ENCODE measurements around the gene PARVB. TPM values are rescaled to one million over a fixed set of nuclear protein-coding genes. Genes with fewer than 3 reads are reported as not detected.

The PARVB gene
- total RNA-seq, 2 donors from 2014 or later: 7.3 to 9.2 TPM

DNA sequence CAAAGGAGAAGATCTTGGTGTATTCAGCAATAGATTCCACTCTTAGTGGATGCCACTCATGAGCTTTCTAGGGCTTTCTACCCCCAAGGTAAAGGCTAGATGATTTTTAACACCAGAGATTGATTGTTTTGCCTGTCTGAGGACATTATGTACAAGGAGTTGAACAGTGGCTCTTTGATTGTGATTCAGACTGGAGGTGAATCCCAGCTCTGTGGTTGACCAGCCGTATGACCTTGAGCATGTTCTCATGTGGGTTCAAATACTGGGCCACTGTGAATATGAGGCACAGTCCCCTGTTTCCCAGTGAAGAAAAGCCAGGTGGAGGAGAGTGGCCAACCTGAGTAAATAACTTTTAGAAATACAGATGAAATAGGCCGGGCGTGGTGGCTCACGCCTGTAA lies 24.0 kb upstream of the PARVB start:
- no peak for ATAC-seq

DNA sequence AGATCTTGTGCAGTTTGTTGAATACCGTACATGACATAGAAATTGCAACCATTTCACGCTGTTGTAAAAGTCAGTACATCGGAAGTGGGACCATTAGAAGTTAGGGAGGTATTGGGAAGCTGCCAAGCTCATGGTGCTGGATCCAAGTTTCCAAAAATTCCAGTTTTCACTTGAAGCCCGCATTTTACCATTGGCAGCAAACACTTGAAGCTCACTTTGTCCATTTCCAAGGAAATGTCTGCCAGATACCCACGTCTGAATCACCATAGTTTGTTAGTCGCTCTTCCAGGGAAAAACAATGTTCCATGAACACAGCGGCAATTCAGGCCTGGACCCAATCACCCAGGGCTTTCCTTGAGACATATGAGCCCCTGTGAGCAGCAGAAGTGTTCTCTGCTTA lies 22.6 kb upstream of the PARVB start:
- Histone ChIP-seq H3K4me3 (no peak overlapping the region), H3K27ac (no peak overlapping the region), H3K36me3 (replicated peaks in 1 of 2; ENCODE audit: insufficient read depth in 1 of 2, low read depth in 2 of 2) (peaks cover 0 to under 1% of the 10 kb centered on the region in 2 donors), H3K9me3 (no peaks in the 10 kb centered on the region), H3K4me1 (no peaks in the 10 kb centered on the region), H3K27me3 (no peaks in the 10 kb centered on the region)
- intact Hi-C loops (cut with DNase I): no loop called here
- TF ChIP-seq, protein P1, sequence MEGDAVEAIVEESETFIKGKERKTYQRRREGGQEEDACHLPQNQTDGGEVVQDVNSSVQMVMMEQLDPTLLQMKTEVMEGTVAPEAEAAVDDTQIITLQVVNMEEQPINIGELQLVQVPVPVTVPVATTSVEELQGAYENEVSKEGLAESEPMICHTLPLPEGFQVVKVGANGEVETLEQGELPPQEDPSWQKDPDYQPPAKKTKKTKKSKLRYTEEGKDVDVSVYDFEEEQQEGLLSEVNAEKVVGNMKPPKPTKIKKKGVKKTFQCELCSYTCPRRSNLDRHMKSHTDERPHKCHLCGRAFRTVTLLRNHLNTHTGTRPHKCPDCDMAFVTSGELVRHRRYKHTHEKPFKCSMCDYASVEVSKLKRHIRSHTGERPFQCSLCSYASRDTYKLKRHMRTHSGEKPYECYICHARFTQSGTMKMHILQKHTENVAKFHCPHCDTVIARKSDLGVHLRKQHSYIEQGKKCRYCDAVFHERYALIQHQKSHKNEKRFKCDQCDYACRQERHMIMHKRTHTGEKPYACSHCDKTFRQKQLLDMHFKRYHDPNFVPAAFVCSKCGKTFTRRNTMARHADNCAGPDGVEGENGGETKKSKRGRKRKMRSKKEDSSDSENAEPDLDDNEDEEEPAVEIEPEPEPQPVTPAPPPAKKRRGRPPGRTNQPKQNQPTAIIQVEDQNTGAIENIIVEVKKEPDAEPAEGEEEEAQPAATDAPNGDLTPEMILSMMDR (IDR thresholded peaks at IDR 0.05): no peak
- TF ChIP-seq POLR2A (IDR thresholded peaks at IDR 0.05): no peak
- no peak for ATAC-seq
- no peak for DNase-seq
- 85 to 88% methylated on average over 7 of the region's 7 CpGs for WGBS, 2 donors

More for the DNA sequence above, 24.0 kb upstream of the PARVB start:
- Histone ChIP-seq H3K9me3 (no peaks in the 10 kb centered on the region), H3K36me3 (replicated peaks in 1 of 2; ENCODE audit: insufficient read depth in 1 of 2, low read depth in 2 of 2) (peaks cover 0 to 4% of the 10 kb centered on the region in 2 donors), H3K27ac (no peak overlapping the region), H3K4me1 (no peaks in the 10 kb centered on the region), H3K27me3 (no peaks in the 10 kb centered on the region), H3K4me3 (no peak overlapping the region)
- TF ChIP-seq, protein P1 (IDR thresholded peaks at IDR 0.05): no peak
- TF ChIP-seq POLR2A (IDR thresholded peaks at IDR 0.05): no peak
- 90 to 91% methylated on average over 4 of the region's 4 CpGs for WGBS, 2 donors
- intact Hi-C loops (cut with DNase I): no loop called here
- no peak for DNase-seq

DNA sequence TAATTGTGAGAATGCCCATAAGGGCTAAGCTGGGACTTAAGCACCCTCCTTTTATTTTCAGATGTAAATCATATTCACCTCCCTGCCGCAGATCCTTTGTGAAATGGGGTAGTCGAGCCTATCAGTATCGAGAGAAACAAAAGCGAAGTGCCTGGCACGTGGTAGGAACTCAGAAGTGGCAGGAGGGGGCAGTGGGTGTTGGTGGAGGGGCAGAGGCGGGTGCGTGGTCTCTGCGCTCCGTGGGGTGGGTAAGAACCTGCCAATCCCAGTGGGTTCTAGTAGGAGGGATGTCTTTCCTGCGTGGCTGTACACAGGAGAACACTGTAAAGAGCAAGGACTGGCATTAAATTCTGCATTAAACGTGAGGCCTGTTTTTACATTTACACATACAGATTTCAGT lies 21.8 kb upstream of the PARVB start:
- Histone ChIP-seq H3K27ac (no peak overlapping the region), H3K4me1 (no peaks in the 10 kb centered on the region), H3K36me3 (replicated peaks in 1 of 2; ENCODE audit: insufficient read depth in 1 of 2, low read depth in 2 of 2) (no peaks in the 10 kb centered on the region), H3K9me3 (no peaks in the 10 kb centered on the region), H3K4me3 (no peak overlapping the region), H3K27me3 (no peaks in the 10 kb centered on the region)
- no peak for DNase-seq
- WGBS, 2 donors: 85 to 88% methylated on average over 11 of the region's 11 CpGs
- no peak for ATAC-seq
- intact Hi-C loops (cut with DNase I): no loop called here
- TF ChIP-seq POLR2A (IDR thresholded peaks at IDR 0.05): no peak
- TF ChIP-seq, protein P1 (IDR thresholded peaks at IDR 0.05): no peak

DNA sequence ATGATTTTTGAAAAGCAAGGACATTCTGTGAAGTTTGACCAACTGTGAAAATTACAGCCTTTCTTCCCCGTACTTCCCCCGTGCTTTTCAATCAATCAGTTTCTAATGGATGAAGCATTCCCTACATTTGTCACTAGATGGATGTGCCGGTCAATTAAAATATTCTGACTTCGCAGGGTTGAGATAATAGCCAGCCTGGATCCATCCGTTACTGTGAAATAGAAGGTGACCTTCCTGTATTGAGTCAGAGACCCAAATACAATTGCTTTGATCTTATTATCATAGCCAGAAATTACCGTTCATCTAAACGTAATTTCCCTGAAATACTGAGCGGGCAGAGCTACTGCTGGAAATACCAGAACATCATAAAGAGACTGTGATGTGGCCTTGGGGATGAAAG lies 21.1 kb upstream of the PARVB start:
- DNase-seq (no peak), ATAC-seq (no peak)
- no peaks in the 10 kb centered on the region for H3K9me3 ChIP-seq
- no peaks in the 10 kb centered on the region for H3K27me3 ChIP-seq
- no peak overlapping the region for H3K27ac ChIP-seq
- no peaks in the 10 kb centered on the region for H3K36me3 ChIP-seq (replicated peaks in 1 of 2; ENCODE audit: insufficient read depth in 1 of 2, low read depth in 2 of 2)
- H3K4me3 ChIP-seq: no peak overlapping the region
- no peaks in the 10 kb centered on the region for H3K4me1 ChIP-seq
- 81 to 94% methylated on average over 8 of the region's 8 CpGs for WGBS, 2 donors
- TF ChIP-seq POLR2A (IDR thresholded peaks at IDR 0.05): no peak
- TF ChIP-seq, protein P1 (IDR thresholded peaks at IDR 0.05): no peak
- intact Hi-C loops (cut with DNase I): no loop called here

DNA sequence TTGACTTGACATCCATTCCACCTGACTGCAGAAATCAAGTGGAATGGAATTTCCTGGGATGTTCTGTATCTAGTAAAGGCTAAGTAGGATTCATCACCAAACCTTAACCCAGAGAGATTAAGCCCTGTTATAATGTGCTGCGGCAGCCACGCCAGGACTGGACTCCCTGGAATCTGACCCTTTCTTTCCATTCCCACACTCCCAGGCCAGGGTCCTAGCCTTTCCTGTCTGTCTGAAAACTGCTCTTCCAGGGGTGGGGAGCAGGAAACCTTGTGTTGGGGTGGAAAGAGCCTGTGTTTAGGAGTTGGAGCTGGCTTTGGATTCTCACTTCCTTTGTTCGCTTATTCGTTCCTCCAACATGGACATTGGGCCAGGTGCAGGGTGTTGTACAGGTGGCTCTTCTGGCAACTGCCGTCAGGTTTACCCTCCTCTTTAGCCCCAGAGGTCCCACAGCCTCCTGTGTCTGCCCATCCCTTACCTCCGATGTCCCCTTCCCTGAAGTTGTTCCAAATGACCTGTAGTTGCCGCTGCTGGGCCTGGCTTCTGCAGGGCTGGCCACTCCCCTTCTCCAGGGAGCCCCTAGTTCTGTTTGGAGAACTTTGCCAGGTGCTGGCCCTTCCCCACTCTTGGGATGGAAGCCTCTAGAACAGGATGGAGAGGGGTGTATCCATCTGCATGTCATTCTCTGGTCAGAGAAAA lies 20.5 kb upstream of the PARVB start:
- DNase-seq: no peak
- H3K27me3 ChIP-seq: no peaks in the 10 kb centered on the region
- H3K4me3 ChIP-seq: no peak overlapping the region
- no peaks in the 10 kb centered on the region for H3K9me3 ChIP-seq
- no peak for TF ChIP-seq POLR2A (IDR thresholded peaks at IDR 0.05)
- TF ChIP-seq, protein P1 (IDR thresholded peaks at IDR 0.05): no peak
- H3K4me1 ChIP-seq: no peaks in the 10 kb centered on the region
- H3K27ac ChIP-seq: no peak overlapping the region
- no peak for ATAC-seq
- H3K36me3 ChIP-seq (replicated peaks in 1 of 2; ENCODE audit: insufficient read depth in 1 of 2, low read depth in 2 of 2): no peaks in the 10 kb centered on the region
- 84 to 96% methylated on average over 7 of the region's 7 CpGs for WGBS, 2 donors
- intact Hi-C loops (cut with DNase I): no loop called here

Data from body of pancreas (tissue), 4 donors.